Measurements from ENCODE around the gene SORCS2.

GRCh38 chr4:7687796-7688195 lies 495.5 kb downstream of the SORCS2 start:
- no peak for TF ChIP-seq GATA2 (IDR thresholded peaks at IDR 0.05; ENCODE audit: low read depth, low read length)
- no peak for TF ChIP-seq GATA3 (IDR thresholded peaks at IDR 0.05; ENCODE audit: low read depth, low read length)

Measured in SH-SY5Y (cell line).